ENCODE results near the gene SEC24C. TPM values are rescaled to one million over a fixed set of nuclear protein-coding genes. Genes with fewer than 3 reads are reported as not detected.
"Not testable (repeated sequence)": the region's sequence is repeated elsewhere in the genome, so short reads cannot be mapped to it uniquely, and the experiment has no call there.

SEC24C gene
- total RNA-seq, 4 donors from 2014 or later: 42.0 to 61.2 (median 43.3) TPM

DNA sequence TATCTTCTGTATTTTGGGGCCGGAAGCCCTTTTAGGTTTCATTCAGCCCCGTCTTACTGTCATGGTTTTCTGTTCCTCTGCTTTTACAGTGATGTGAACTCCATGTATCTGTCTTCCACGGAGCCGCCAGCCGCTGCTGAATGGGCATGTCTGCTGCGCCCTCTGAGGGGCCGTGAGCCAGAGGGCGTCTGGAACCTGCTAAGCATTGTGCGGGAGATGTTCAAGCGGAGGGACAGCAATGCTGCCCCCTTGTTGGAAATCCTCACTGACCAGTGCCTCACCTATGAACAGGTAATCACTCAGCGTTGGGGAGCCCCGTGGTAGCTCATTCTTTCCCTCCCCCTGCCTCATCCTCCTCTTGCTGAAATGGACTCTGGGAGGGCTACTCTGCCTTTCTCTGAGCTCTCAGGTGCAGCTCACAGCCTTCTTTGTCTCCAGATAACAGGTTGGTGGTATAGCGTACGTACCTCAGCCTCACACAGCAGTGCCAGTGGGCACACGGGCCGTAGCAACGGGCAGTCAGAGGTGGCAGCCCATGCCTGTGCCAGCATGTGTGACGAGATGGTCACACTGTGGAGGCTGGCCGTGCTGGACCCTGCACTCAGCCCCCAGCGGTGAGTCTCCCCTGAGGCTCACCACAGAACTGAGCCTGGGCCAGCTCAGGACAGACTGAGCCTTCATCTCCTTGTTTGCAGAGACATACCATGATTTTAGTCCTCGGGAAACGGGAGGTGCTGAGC is 46.9 kb downstream of the SEC24C start:
- peaks cover 18 to 77% (median 50%) of the 10 kb centered on the region in 3 donors for H3K36me3 ChIP-seq
- H3K4me3 ChIP-seq: no peak overlapping the region
- H3K27me3 ChIP-seq: no peaks in the 10 kb centered on the region
- H3K4me1 ChIP-seq: peaks cover 0 to 31% (median 20%) of the 10 kb centered on the region in 4 donors
- DNase-seq (ENCODE audit: low spot score in 2 of 2): no peak
- H3K27ac ChIP-seq: no peak overlapping the region
- no peaks in the 10 kb centered on the region for H3K9me3 ChIP-seq
- 84 to 90% methylated on average over 22 of the region's 22 CpGs for WGBS, 2 donors
- TF ChIP-seq, protein P1, sequence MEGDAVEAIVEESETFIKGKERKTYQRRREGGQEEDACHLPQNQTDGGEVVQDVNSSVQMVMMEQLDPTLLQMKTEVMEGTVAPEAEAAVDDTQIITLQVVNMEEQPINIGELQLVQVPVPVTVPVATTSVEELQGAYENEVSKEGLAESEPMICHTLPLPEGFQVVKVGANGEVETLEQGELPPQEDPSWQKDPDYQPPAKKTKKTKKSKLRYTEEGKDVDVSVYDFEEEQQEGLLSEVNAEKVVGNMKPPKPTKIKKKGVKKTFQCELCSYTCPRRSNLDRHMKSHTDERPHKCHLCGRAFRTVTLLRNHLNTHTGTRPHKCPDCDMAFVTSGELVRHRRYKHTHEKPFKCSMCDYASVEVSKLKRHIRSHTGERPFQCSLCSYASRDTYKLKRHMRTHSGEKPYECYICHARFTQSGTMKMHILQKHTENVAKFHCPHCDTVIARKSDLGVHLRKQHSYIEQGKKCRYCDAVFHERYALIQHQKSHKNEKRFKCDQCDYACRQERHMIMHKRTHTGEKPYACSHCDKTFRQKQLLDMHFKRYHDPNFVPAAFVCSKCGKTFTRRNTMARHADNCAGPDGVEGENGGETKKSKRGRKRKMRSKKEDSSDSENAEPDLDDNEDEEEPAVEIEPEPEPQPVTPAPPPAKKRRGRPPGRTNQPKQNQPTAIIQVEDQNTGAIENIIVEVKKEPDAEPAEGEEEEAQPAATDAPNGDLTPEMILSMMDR (IDR thresholded peaks at IDR 0.05): no peak
- TF ChIP-seq EP300 (IDR thresholded peaks at IDR 0.05) (no peak), POLR2A (IDR thresholded peaks at IDR 0.05) (no peak)

DNA sequence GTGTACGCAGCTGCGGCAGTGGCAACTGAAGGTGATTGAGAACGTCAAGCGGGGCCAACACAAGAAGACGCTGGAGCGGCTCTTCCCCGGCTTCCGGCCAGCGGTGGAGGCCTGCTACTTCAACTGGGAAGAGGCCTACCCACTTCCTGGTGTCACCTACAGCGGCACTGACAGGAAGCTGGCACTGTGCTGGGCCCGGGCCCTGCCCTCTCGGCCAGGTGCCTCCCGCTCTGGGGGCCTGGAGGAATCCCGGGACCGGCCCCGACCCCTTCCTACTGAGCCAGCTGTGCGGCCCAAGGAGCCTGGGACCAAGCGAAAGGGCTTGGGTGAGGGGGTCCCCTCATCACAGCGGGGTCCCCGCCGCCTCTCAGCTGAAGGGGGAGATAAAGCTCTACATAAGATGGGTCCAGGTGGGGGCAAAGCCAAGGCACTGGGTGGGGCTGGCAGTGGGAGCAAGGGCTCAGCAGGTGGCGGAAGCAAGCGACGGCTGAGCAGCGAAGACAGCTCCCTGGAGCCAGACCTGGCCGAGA is 47.8 kb downstream of the SEC24C start:
- TF ChIP-seq EP300 (IDR thresholded peaks at IDR 0.05): no peak
- TF ChIP-seq, protein P1 (IDR thresholded peaks at IDR 0.05): no peak
- no peak for TF ChIP-seq POLR2A (IDR thresholded peaks at IDR 0.05)
- Histone ChIP-seq H3K27me3 (no peaks in the 10 kb centered on the region), H3K4me3 (no peak overlapping the region), H3K9me3 (no peaks in the 10 kb centered on the region), H3K4me1 (peaks cover 0 to 24% (median 13%) of the 10 kb centered on the region in 4 donors), H3K27ac (no peak overlapping the region), H3K36me3 (peaks cover 18 to 86% (median 59%) of the 10 kb centered on the region in 3 donors)
- WGBS, 2 donors: 88 to 89% methylated on average over 17 to 21 of the region's 26 CpGs
- DNase-seq (ENCODE audit: low spot score in 2 of 2): no peak

- Histone ChIP-seq H3K9me3 (no peaks in the 10 kb centered on the region), H3K27me3 (no peaks in the 10 kb centered on the region), H3K4me3 (no peak overlapping the region), H3K36me3 (peaks cover 18 to 100% (median 59%) of the 10 kb centered on the region in 3 donors), H3K4me1 (peaks cover 0 to 8% (median 0%) of the 10 kb centered on the region in 4 donors), H3K27ac (no peak overlapping the region)
- TF ChIP-seq EP300 (IDR thresholded peaks at IDR 0.05): no peak
- no peak for TF ChIP-seq POLR2A (IDR thresholded peaks at IDR 0.05)
- TF ChIP-seq, protein P1 (IDR thresholded peaks at IDR 0.05): no peak
- 92% methylated on average over 4 to 5 of the region's 5 CpGs for WGBS, 2 donors
- no peak for DNase-seq (ENCODE audit: low spot score in 2 of 2)
Measured at GRCh38 chr10:73793456-73793855, 49.3 kb downstream of the SEC24C start.

DNA sequence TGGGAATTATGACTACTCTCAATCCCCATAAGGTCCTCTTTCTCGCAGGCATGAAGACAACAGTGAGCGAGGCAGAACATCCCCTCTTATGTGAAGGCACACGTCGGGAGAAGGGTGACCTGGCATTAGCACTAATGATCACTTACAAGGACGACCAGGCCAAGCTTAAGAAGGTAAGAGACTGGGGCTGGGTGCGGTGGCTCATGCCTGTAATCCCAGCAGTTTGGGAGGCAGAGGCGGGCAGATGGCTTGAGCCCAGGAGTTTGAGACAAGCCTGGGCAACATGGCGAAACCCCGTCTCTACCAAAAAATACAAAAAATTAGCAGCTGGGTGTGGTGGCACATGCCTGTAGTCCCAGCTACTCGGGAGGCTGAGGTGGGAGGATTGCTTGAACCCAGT is 51.3 kb downstream of the SEC24C start:
- not testable (repeated sequence) for H3K4me3 ChIP-seq; H3K27ac ChIP-seq; DNase-seq (ENCODE audit: low spot score in 2 of 2); H3K27me3 ChIP-seq; H3K4me1 ChIP-seq; H3K9me3 ChIP-seq
- H3K36me3 ChIP-seq: peaks cover 18 to 100% (median 57%) of the 10 kb centered on the region in 3 donors
- 95 to 96% methylated on average over 10 of the region's 10 CpGs for WGBS, 2 donors

GRCh38 chr10:73796035-73796434 is 51.9 kb downstream of the SEC24C start:
- H3K4me3 ChIP-seq; H3K27me3 ChIP-seq; DNase-seq (ENCODE audit: low spot score in 2 of 2); H3K9me3 ChIP-seq; H3K27ac ChIP-seq; H3K4me1 ChIP-seq: not testable (repeated sequence)
- peaks cover 18 to 100% (median 52%) of the 10 kb centered on the region in 3 donors for H3K36me3 ChIP-seq
- WGBS, 2 donors: 94 to 96% methylated on average over 8 of the region's 8 CpGs

- no peak for TF ChIP-seq EP300 (IDR thresholded peaks at IDR 0.05)
- TF ChIP-seq POLR2A (IDR thresholded peaks at IDR 0.05): no peak
- TF ChIP-seq, protein P1 (IDR thresholded peaks at IDR 0.05): no peak
- Histone ChIP-seq H3K4me3 (no peak overlapping the region), H3K4me1 (no peaks in the 10 kb centered on the region), H3K27ac (no peak overlapping the region), H3K27me3 (no peaks in the 10 kb centered on the region), H3K36me3 (peaks cover 18 to 100% (median 45%) of the 10 kb centered on the region in 3 donors), H3K9me3 (no peaks in the 10 kb centered on the region)
- WGBS, 2 donors: 59 to 75% methylated on average over 4 to 5 of the region's 5 CpGs
- no peak for DNase-seq (ENCODE audit: low spot score in 2 of 2)
Measured at GRCh38 chr10:73796766-73797165, 52.6 kb downstream of the SEC24C start.

All from tibial nerve (tissue), 4 donors.